SK-N-SH treated with all-trans-retinoic acid at 6 μM for 48 hours (cell line): ENCODE measurements around the gene DPP6.

Source experiments
- ATAC-seq: fragments of 200-7000 bp; cut with Tn5 transposase; 3 replicates; pipeline ENCODE4 v1.9.1; 2020; ENCODE audit warnings: mild to moderate bottlenecking, moderate library complexity
- ARNTL ChIP-seq: fragments of 450-650 bp; formaldehyde crosslinking; IDR thresholded peaks from 2 replicates; pipeline ENCODE4 v1.5.0; 2020; ENCODE audit warnings: low read depth, mild to moderate bottlenecking, moderate library complexity, borderline replicate concordance
- CREB5 ChIP-seq: fragments of 250-450 bp; sonication (Bioruptor Pico); IDR thresholded peaks from 2 replicates; pipeline ENCODE4 v1.5.1; 2020; ENCODE audit warnings: low read depth, mild to moderate bottlenecking, moderate library complexity
- CSDC2 ChIP-seq: fragments of 250-450 bp; sonication (Bioruptor Pico); IDR thresholded peaks from 2 replicates; pipeline ENCODE4 v1.5.0; 2020; ENCODE audit warnings: mild to moderate bottlenecking, moderate library complexity
- CSRNP3 ChIP-seq: fragments of 250-450 bp; sonication (Bioruptor Pico); IDR thresholded peaks from 2 replicates; pipeline ENCODE4 v1.5.1; 2021; ENCODE audit warnings: mild to moderate bottlenecking, moderate library complexity
- ESRRG ChIP-seq: fragments of 250-450 bp; sonication (Bioruptor Pico); IDR thresholded peaks from 2 replicates; pipeline ENCODE4 v1.6.1; 2021; ENCODE audit warnings: mild to moderate bottlenecking
- GLIS3 ChIP-seq: fragments of 250-450 bp; sonication (Bioruptor Pico); IDR thresholded peaks from 2 replicates; pipeline ENCODE4 v1.5.0; 2020; ENCODE audit warnings: mild to moderate bottlenecking, moderate library complexity
- OSR1 ChIP-seq: fragments of 250-450 bp; sonication (Bioruptor Pico); IDR thresholded peaks from 2 replicates; pipeline ENCODE4 v1.8.0; 2022; ENCODE audit warnings: moderate library complexity, mild to moderate bottlenecking, inconsistent platforms
- POU6F1 ChIP-seq: fragments of 250-450 bp; sonication (Bioruptor Pico); IDR thresholded peaks from 2 replicates; pipeline ENCODE4 v1.8.0; 2021; ENCODE audit warnings: low read depth, mild to moderate bottlenecking, moderate library complexity, borderline replicate concordance
- SNAI2 ChIP-seq: fragments of 250-450 bp; sonication (Bioruptor Pico); IDR thresholded peaks from 2 replicates; pipeline ENCODE4 v1.5.0; 2020; ENCODE audit warnings: mild to moderate bottlenecking, moderate library complexity
- TCF4 ChIP-seq: fragments of 250-450 bp; sonication (Bioruptor Pico); IDR thresholded peaks from 2 replicates; pipeline ENCODE4 v1.8.0; 2021; ENCODE audit warnings: mild to moderate bottlenecking, moderate library complexity, borderline replicate concordance
- TOX ChIP-seq: fragments of 250-450 bp; sonication (Bioruptor Pico); IDR thresholded peaks from 2 replicates; pipeline ENCODE4 v1.8.0; 2021; ENCODE audit warnings: mild to moderate bottlenecking, moderate library complexity, borderline replicate concordance
- ZC3H10 ChIP-seq: fragments of 250-450 bp; sonication (Bioruptor Pico); IDR thresholded peaks from 2 replicates; pipeline ENCODE4 v1.5.1; 2021; ENCODE audit warnings: mild to moderate bottlenecking, moderate library complexity
- ZFP30 ChIP-seq: fragments of 450-650 bp; formaldehyde crosslinking; IDR thresholded peaks from 2 replicates; pipeline ENCODE4 v1.5.0; 2022; ENCODE audit warnings: mild to moderate bottlenecking, moderate library complexity
- ZNF565 ChIP-seq: fragments of 450-650 bp; formaldehyde crosslinking; conservative IDR thresholded peaks from 2 replicates; pipeline ENCODE4 v1.5.0; 2020; ENCODE audit warnings: low read depth, mild to moderate bottlenecking, moderate library complexity
- ZNF70 ChIP-seq: fragments of 450-650 bp; formaldehyde crosslinking; IDR thresholded peaks from 2 replicates; pipeline ENCODE4 v1.5.0; 2020; ENCODE audit warnings: mild to moderate bottlenecking, moderate library complexity
- ZNF8 ChIP-seq: fragments of 450-650 bp; formaldehyde crosslinking; IDR thresholded peaks from 2 replicates; pipeline ENCODE4 v1.5.0; 2020; ENCODE audit warnings: mild to moderate bottlenecking, moderate library complexity
- TF ChIP-seq, protein P1 (sequence below): fragments of 250-450 bp; sonication (Bioruptor Pico); IDR thresholded peaks from 2 replicates; pipeline ENCODE4 v1.5.0; 2020; ENCODE audit warnings: mild to moderate bottlenecking, moderate library complexity
- TF ChIP-seq, protein P2 (sequence below): fragments of 250-450 bp; sonication (Bioruptor Pico); IDR thresholded peaks from 2 replicates; pipeline ENCODE4 v1.8.0; 2020; ENCODE audit warnings: mild to moderate bottlenecking, moderate library complexity, borderline replicate concordance

The DPP6 gene

GRCh38 chr7:154744256-154744860, 692.2 kb downstream of the DPP6 start:
- ATAC-seq: peak; percentile 49; the same call in 2 of the 3 replicates

GRCh38 chr7:154744861-154745258, 692.7 kb downstream of the DPP6 start:
- no peak for TF ChIP-seq GLIS3 (CRISPR knock-in tag)
- TF ChIP-seq ZNF565: no peak
- TF ChIP-seq OSR1: no peak
- no peak for TF ChIP-seq CREB5 (CRISPR knock-in tag)
- TF ChIP-seq CSRNP3 (CRISPR knock-in tag): no peak
- TF ChIP-seq CSDC2 (CRISPR knock-in tag): no peak
- no peak for TF ChIP-seq ARNTL (CRISPR knock-in tag)
- TF ChIP-seq TCF4: peak; percentile 88
- TF ChIP-seq ZNF8: no peak
- no peak for TF ChIP-seq ZFP30 (CRISPR knock-in tag)
- TF ChIP-seq ESRRG: no peak
- TF ChIP-seq, protein P1, sequence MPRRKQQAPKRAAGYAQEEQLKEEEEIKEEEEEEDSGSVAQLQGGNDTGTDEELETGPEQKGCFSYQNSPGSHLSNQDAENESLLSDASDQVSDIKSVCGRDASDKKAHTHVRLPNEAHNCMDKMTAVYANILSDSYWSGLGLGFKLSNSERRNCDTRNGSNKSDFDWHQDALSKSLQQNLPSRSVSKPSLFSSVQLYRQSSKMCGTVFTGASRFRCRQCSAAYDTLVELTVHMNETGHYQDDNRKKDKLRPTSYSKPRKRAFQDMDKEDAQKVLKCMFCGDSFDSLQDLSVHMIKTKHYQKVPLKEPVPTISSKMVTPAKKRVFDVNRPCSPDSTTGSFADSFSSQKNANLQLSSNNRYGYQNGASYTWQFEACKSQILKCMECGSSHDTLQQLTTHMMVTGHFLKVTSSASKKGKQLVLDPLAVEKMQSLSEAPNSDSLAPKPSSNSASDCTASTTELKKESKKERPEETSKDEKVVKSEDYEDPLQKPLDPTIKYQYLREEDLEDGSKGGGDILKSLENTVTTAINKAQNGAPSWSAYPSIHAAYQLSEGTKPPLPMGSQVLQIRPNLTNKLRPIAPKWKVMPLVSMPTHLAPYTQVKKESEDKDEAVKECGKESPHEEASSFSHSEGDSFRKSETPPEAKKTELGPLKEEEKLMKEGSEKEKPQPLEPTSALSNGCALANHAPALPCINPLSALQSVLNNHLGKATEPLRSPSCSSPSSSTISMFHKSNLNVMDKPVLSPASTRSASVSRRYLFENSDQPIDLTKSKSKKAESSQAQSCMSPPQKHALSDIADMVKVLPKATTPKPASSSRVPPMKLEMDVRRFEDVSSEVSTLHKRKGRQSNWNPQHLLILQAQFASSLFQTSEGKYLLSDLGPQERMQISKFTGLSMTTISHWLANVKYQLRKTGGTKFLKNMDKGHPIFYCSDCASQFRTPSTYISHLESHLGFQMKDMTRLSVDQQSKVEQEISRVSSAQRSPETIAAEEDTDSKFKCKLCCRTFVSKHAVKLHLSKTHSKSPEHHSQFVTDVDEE (CRISPR knock-in tag): peak; percentile 43; the same call in 1 of the 2 replicates
- no peak for TF ChIP-seq ZC3H10 (CRISPR knock-in tag)
- TF ChIP-seq, protein P2, sequence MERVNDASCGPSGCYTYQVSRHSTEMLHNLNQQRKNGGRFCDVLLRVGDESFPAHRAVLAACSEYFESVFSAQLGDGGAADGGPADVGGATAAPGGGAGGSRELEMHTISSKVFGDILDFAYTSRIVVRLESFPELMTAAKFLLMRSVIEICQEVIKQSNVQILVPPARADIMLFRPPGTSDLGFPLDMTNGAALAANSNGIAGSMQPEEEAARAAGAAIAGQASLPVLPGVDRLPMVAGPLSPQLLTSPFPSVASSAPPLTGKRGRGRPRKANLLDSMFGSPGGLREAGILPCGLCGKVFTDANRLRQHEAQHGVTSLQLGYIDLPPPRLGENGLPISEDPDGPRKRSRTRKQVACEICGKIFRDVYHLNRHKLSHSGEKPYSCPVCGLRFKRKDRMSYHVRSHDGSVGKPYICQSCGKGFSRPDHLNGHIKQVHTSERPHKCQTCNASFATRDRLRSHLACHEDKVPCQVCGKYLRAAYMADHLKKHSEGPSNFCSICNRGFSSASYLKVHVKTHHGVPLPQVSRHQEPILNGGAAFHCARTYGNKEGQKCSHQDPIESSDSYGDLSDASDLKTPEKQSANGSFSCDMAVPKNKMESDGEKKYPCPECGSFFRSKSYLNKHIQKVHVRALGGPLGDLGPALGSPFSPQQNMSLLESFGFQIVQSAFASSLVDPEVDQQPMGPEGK (CRISPR knock-in tag): no peak
- ATAC-seq: peak; percentile 21; the same call in 1 of the 3 replicates

More at GRCh38 chr7:154744256-154744860, 692.2 kb downstream of the DPP6 start:
- TF ChIP-seq ZNF70: no peak
- TF ChIP-seq POU6F1 (CRISPR knock-in tag): no peak
- no peak for TF ChIP-seq ESRRG
- no peak for TF ChIP-seq ZFP30 (CRISPR knock-in tag)
- no peak for TF ChIP-seq CREB5 (CRISPR knock-in tag)
- TF ChIP-seq TOX (CRISPR knock-in tag): no peak
- TF ChIP-seq, protein P1 (CRISPR knock-in tag): no peak
- no peak for TF ChIP-seq GLIS3 (CRISPR knock-in tag)
- TF ChIP-seq ARNTL (CRISPR knock-in tag): no peak
- no peak for TF ChIP-seq SNAI2
- TF ChIP-seq CSDC2 (CRISPR knock-in tag): no peak
